Motor neuron (in vitro differentiated cells): ENCODE data around the gene ANKRD44. TPM values are rescaled to one million over a fixed set of nuclear protein-coding genes. Genes with fewer than 3 reads are reported as not detected.

Experiments
- ATAC-seq, 8 experiments: fragments of 200-7000 bp; cut with Tn5 transposase; replicated peaks in 6 of 8; 2 replicates each; pipeline ENCODE4 v1.8.0; 2021; ENCODE audit warnings: mild to moderate bottlenecking in 8 of 8, moderate library complexity in 8 of 8
- H3K27ac ChIP-seq, 2 donors: fragments of 250-450 bp; sonication (Bioruptor Pico); 2 replicates each; pipeline ENCODE4 v1.9.0; 2021; ENCODE audit warnings: antibody characterized with exemption in 2 of 2, mild to moderate bottlenecking in 2 of 2, moderate library complexity in 1 of 2
- H3K4me1 ChIP-seq, 2 donors: fragments of 250-450 bp; sonication (Bioruptor Pico); replicated peaks in 1 of 2; 2 replicates each; pipeline ENCODE4 v1.6.1; 2021; ENCODE audit warnings: antibody characterized with exemption in 2 of 2, mild to moderate bottlenecking in 2 of 2, moderate library complexity in 1 of 2
- H3K4me3 ChIP-seq, 5 donors: fragments of 250-450 bp; sonication (Bioruptor Pico); 2 replicates each; pipeline ENCODE4 v1.9.0; 2021; ENCODE audit warnings: antibody characterized with exemption in 5 of 5, mild to moderate bottlenecking in 5 of 5, moderate library complexity in 4 of 5
- WGBS, 10 experiments: fragments of 450-650 bp; shearing (Covaris generic); methylation state at CpG; one replicate each; pipeline ENCODE4 v1.0.0; 2022; 5-methylcytosine and 5-hydroxymethylcytosine counted together
- in situ Hi-C, 9 experiments: fragments of 400-800 bp; cut with MboI; loops; one replicate each; pipeline ENCODE4 v1.15.0; 2021; ENCODE audit warnings: low sequenced_read_pairs in 9 of 9, low pct_unique_long_range_greater_than_20kb in 2 of 9; ENCODE audit not compliant: unreplicated experiment in 9 of 9
- total RNA-seq, 8 experiments: library from RNA; unstranded; fragments of 300-600 nt; gene quantifications; 2 replicates each; pipeline versions ENCODE4 v1.2.3 to v1.2.4, GENCODE V29; 2022

Gene ANKRD44
- total RNA-seq, 8 experiments from 2014 or later: 3.4 to 28.8 (median 14.8) TPM

GRCh38 chr2:197212344-197213262, 98.0 kb downstream of the ANKRD44 start:
- in situ Hi-C loops: no loop called here
- ATAC-seq: peak in 1 of 8 experiments; percentile 39
- 13 to 100% (median 83%) methylated on average over 1 to 7 of the region's 8 CpGs; no CpG with 5 or more reads in 1 of the 10 experiments for WGBS, 10 experiments
- H3K27ac ChIP-seq: no peak overlapping the region
- H3K4me3 ChIP-seq: no peak overlapping the region
- H3K4me1 ChIP-seq: peaks cover 13 to 23% of the 10 kb centered on the region in 2 donors

- 60 to 100% (median 83%) methylated on average over 1 to 2 of the region's 4 CpGs; no CpG with 5 or more reads in 5 of the 10 experiments for WGBS, 10 experiments
- Histone ChIP-seq H3K27ac (no peak overlapping the region), H3K4me1 (peaks cover 11 to 22% of the 10 kb centered on the region in 2 donors), H3K4me3 (no peak overlapping the region)
- ATAC-seq: no peak
- in situ Hi-C loops: no loop called here
Measured at GRCh38 chr2:197211881-197212342, 98.7 kb downstream of the ANKRD44 start.

- Histone ChIP-seq H3K27ac (no peak overlapping the region), H3K4me1 (peaks cover 0 to 8% of the 10 kb centered on the region in 2 donors), H3K4me3 (no peak overlapping the region)
- ATAC-seq: no peak
- WGBS, 10 experiments: 43 to 80% (median 73%) methylated on average over 1 to 3 of the region's 3 CpGs; no CpG with 5 or more reads in 3 of the 10 experiments
- in situ Hi-C loops: no loop called here
Measured at GRCh38 chr2:197210430-197210829, 100.2 kb downstream of the ANKRD44 start.

GRCh38 chr2:197209742-197210408, 100.7 kb downstream of the ANKRD44 start:
- Histone ChIP-seq H3K4me3 (no peak overlapping the region), H3K27ac (no peak overlapping the region), H3K4me1 (peaks cover 0 to 4% of the 10 kb centered on the region in 2 donors)
- in situ Hi-C loops: no loop called here
- 71 to 100% (median 97%) methylated on average over 1 to 6 of the region's 6 CpGs; no CpG with 5 or more reads in 1 of the 10 experiments for WGBS, 10 experiments
- no peak for ATAC-seq

GRCh38 chr2:197209246-197209645, 101.3 kb downstream of the ANKRD44 start:
- in situ Hi-C loops: no loop called here

GRCh38 chr2:197208841-197209240, 101.7 kb downstream of the ANKRD44 start:
- H3K27ac ChIP-seq: no peak overlapping the region
- in situ Hi-C loops: no loop called here
- WGBS, 10 experiments: 0 to 33% (median 15%) methylated on average over 1 to 3 of the region's 3 CpGs

More at GRCh38 chr2:197209246-197209645, 101.3 kb downstream of the ANKRD44 start:
- Histone ChIP-seq H3K27ac (no peak overlapping the region), H3K4me1 (peaks cover 0 to 4% of the 10 kb centered on the region in 2 donors), H3K4me3 (no peak overlapping the region)
- WGBS, 10 experiments: 33 to 100% (median 86%) methylated on average over 1 to 2 of the region's 2 CpGs; no CpG with 5 or more reads in 1 of the 10 experiments
- ATAC-seq: peak in 3 of 8 experiments; percentile 10 to 28 (median 14)

GRCh38 chr2:197208024-197208423, 102.6 kb downstream of the ANKRD44 start:
- in situ Hi-C loops: no loop called here
- Histone ChIP-seq H3K27ac (no peak overlapping the region), H3K4me3 (no peak overlapping the region), H3K4me1 (peaks cover 0 to 4% of the 10 kb centered on the region in 2 donors)
- WGBS, 10 experiments: 35 to 100% (median 81%) methylated on average over 1 to 6 of the region's 6 CpGs; no CpG with 5 or more reads in 1 of the 10 experiments
- ATAC-seq: no peak

More at GRCh38 chr2:197208841-197209240, 101.7 kb downstream of the ANKRD44 start:
- peak in 5 of 8 experiments; percentile 39 to 89 (median 68) for ATAC-seq
- H3K4me1 ChIP-seq: peaks cover 0 to 4% of the 10 kb centered on the region in 2 donors
- H3K4me3 ChIP-seq: no peak overlapping the region

- H3K4me1 ChIP-seq: peaks cover 0 to 4% of the 10 kb centered on the region in 2 donors
- in situ Hi-C loops: no loop called here
- H3K4me3 ChIP-seq: no peak overlapping the region
- ATAC-seq: no peak
- WGBS, 10 experiments: 73 to 100% (median 89%) methylated on average over 1 to 3 of the region's 3 CpGs; no CpG with 5 or more reads in 1 of the 10 experiments
- no peak overlapping the region for H3K27ac ChIP-seq
Measured at GRCh38 chr2:197207598-197207997, 103.0 kb downstream of the ANKRD44 start.

GRCh38 chr2:197207106-197207505, 103.5 kb downstream of the ANKRD44 start:
- 25 to 100% (median 46%) methylated on average over 1 to 2 of the region's 2 CpGs; no CpG with 5 or more reads in 3 of the 10 experiments for WGBS, 10 experiments
- in situ Hi-C loops: no loop called here
- ATAC-seq: no peak
- Histone ChIP-seq H3K4me1 (peaks cover 0 to 4% of the 10 kb centered on the region in 2 donors), H3K27ac (no peak overlapping the region), H3K4me3 (no peak overlapping the region)

GRCh38 chr2:197205585-197206215, 104.9 kb downstream of the ANKRD44 start:
- WGBS, 10 experiments: 55 to 100% (median 82%) methylated on average over 1 to 7 of the region's 7 CpGs; no CpG with 5 or more reads in 2 of the 10 experiments
- H3K27ac ChIP-seq: no peak overlapping the region
- ATAC-seq: no peak
- no peak overlapping the region for H3K4me3 ChIP-seq
- in situ Hi-C loops: no loop called here
- H3K4me1 ChIP-seq: peaks cover 0 to 4% of the 10 kb centered on the region in 2 donors

GRCh38 chr2:197204519-197205250, 105.9 kb downstream of the ANKRD44 start:
- peaks cover 0 to 4% of the 10 kb centered on the region in 2 donors for H3K4me1 ChIP-seq
- H3K4me3 ChIP-seq: no peak overlapping the region
- H3K27ac ChIP-seq: no peak overlapping the region
- peak in 3 of 8 experiments; percentile 49 to 87 (median 75) for ATAC-seq
- in situ Hi-C loops: no loop called here
- 3 to 80% (median 66%) methylated on average over 1 to 5 of the region's 5 CpGs; no CpG with 5 or more reads in 2 of the 10 experiments for WGBS, 10 experiments

- no peak overlapping the region for H3K27ac ChIP-seq
- no peaks in the 10 kb centered on the region for H3K4me1 ChIP-seq
- no peak overlapping the region for H3K4me3 ChIP-seq
- in situ Hi-C loops: no loop called here
- ATAC-seq: no peak
- 94 to 100% (median 100%) methylated on average over 1 to 2 of the region's 2 CpGs; no CpG with 5 or more reads in 3 of the 10 experiments for WGBS, 10 experiments
Measured at GRCh38 chr2:197201874-197202273, 108.7 kb downstream of the ANKRD44 start.
